HG02885 (cell line): Measurements from ENCODE around the gene PCNX4.

Experiments
- ATAC-seq: cut with Tn5 transposase; IDR thresholded peaks from one replicate; pipeline ENCODE4 v1.9.1; 2021; ENCODE audit warnings: mild to moderate bottlenecking; ENCODE audit not compliant: unreplicated experiment, poor library complexity

Gene PCNX4

GRCh38 chr14:60169722-60170121 is 78.0 kb downstream of the PCNX4 start:
- ATAC-seq, result no peak

GRCh38 chr14:60170948-60171347 is 79.2 kb downstream of the PCNX4 start:
- ATAC-seq, result no peak

GRCh38 chr14:60171690-60172089 is 80.0 kb downstream of the PCNX4 start:
- no peak for ATAC-seq

- ATAC-seq, result no peak
Measured at GRCh38 chr14:60174352-60175254, 82.9 kb downstream of the PCNX4 start.

- no peak for ATAC-seq
Measured at GRCh38 chr14:60175255-60175902, 83.7 kb downstream of the PCNX4 start.

GRCh38 chr14:60178164-60178563 is 86.4 kb downstream of the PCNX4 start:
- ATAC-seq, result no peak

- ATAC-seq, result no peak
Measured at GRCh38 chr14:60178820-60179219, 87.1 kb downstream of the PCNX4 start.

GRCh38 chr14:60179431-60179869 is 87.7 kb downstream of the PCNX4 start:
- no peak for ATAC-seq

- peak; percentile 36 for ATAC-seq
Measured at GRCh38 chr14:60183138-60183537, 91.4 kb downstream of the PCNX4 start.

GRCh38 chr14:60183741-60184140 is 92.0 kb downstream of the PCNX4 start:
- peak; percentile 57 for ATAC-seq

- ATAC-seq, result peak; percentile 48
Measured at GRCh38 chr14:60184146-60184904, 92.6 kb downstream of the PCNX4 start.

GRCh38 chr14:60184905-60185555 is 93.3 kb downstream of the PCNX4 start:
- no peak for ATAC-seq

GRCh38 chr14:60188115-60188514 is 96.4 kb downstream of the PCNX4 start:
- ATAC-seq, result no peak

GRCh38 chr14:60188696-60189095 is 97.0 kb downstream of the PCNX4 start:
- ATAC-seq, result no peak

- peak; percentile 59 for ATAC-seq
Measured at GRCh38 chr14:60189923-60190840, 98.5 kb downstream of the PCNX4 start.

- peak; percentile 79 for ATAC-seq
Measured at GRCh38 chr14:60195179-60195810, 103.6 kb downstream of the PCNX4 start.

- no peak for ATAC-seq
Measured at GRCh38 chr14:60196291-60196690, 104.6 kb downstream of the PCNX4 start.

GRCh38 chr14:60197629-60198303 is 106.0 kb downstream of the PCNX4 start:
- ATAC-seq, result no peak
